ENCODE data around the gene ZBTB17. TPM values are rescaled to one million over a fixed set of nuclear protein-coding genes. Genes with fewer than 3 reads are reported as not detected.

Gene ZBTB17
- total RNA-seq (10 to 100 TPM; 14.5 to 29.2 (median 20.7) TPM), polyA plus RNA-seq (10 to 100 TPM; 26.5 to 28.2 TPM)
- long read RNA-seq, donor 1, transcript ZBTB17-202 (16 exons, 2,745 nt) = major isoform, 19 of 45 reads
- long read RNA-seq, donor 1, partial matches to known transcripts = 13 of 45 reads
- long read RNA-seq, donor 1, other reads (novel, unspliced or antisense) = 11 of 45 reads
- long read RNA-seq, donor 2, transcript ZBTB17-202 (16 exons, 2,745 nt) = major isoform, 77 of 112 reads
- long read RNA-seq, donor 2, transcript ZBTB17-201 (16 exons, 2,770 nt) = minor isoform, 5 of 112 reads
- long read RNA-seq, donor 2, partial matches to known transcripts = 11 of 112 reads
- long read RNA-seq, donor 2, other reads (novel, unspliced or antisense) = 19 of 112 reads
- long read RNA-seq, donor 3, transcript ZBTB17-202 (16 exons, 2,745 nt) = major isoform, 23 of 49 reads
- long read RNA-seq, donor 3, partial matches to known transcripts = 12 of 49 reads
- long read RNA-seq, donor 3, other reads (novel, unspliced or antisense) = 12 of 49 reads

- H3K36me3 ChIP-seq = peaks cover 0 to 24% (median 15%) of the 10 kb centered on the region in 9 donors
- intact Hi-C loops (cut with DNase I) = loop anchor here in 2 of 10 donors (5.0 to 10.0 kb wide), 2 partner anchors 141 to 174 kb away; no protein-coding TSS in a partner anchor
- DNase-seq (peak; percentile 93 to 97 (median 96)), ATAC-seq (peak; percentile 98 to 99 (median 99))
- no peaks in the 10 kb centered on the region for H3K27me3 ChIP-seq
- H3K4me1 ChIP-seq = peaks cover 0 to 29% (median 12%) of the 10 kb centered on the region in 12 donors
- peak in 1 of 2 donors; percentile 65 for TF ChIP-seq POLR2A (IDR thresholded peaks at IDR 0.05)
- TF ChIP-seq CTCF (IDR thresholded peaks at IDR 0.05) = peak in 1 of 12 donors; percentile 5
- peaks cover 0 to 4% (median 0%) of the 10 kb centered on the region in 12 donors for H3K9me3 ChIP-seq
- peak within 1 kb of the TSS; percentile 73 to 98 (median 79) for H3K4me3 ChIP-seq
- WGBS, 4 donors = 8 to 11% (median 9%) methylated on average over 36 to 47 of the region's 47 CpGs
- peak within 1 kb of the TSS in 11 of 12 donors; percentile 67 to 91 (median 82) for H3K27ac ChIP-seq
These were observed at the start of gene ZBTB17 for GRCh38 chr1:15975805-15976680. Gene ZBTB17, minus strand, starts transcription at chr1:15976101. Its CDS starts 27,606 bp downstream, at chr1:15948495.

- peaks cover 0 to 7% (median 0%) of the 10 kb centered on the region in 9 donors for H3K27me3 ChIP-seq
- H3K27ac ChIP-seq = no peak overlapping the region
- no peak overlapping the region for H3K4me3 ChIP-seq
- no peak for TF ChIP-seq POLR2A (IDR thresholded peaks at IDR 0.05)
- no peak for TF ChIP-seq CTCF (IDR thresholded peaks at IDR 0.05)
- no peak for ATAC-seq
- 42 to 73% (median 59%) methylated on average over 3 to 7 of the region's 7 CpGs for WGBS, 4 donors
- no peak for DNase-seq
- intact Hi-C loops (cut with DNase I) = no loop called here
- H3K36me3 ChIP-seq = no peaks in the 10 kb centered on the region
- no peaks in the 10 kb centered on the region for H3K9me3 ChIP-seq
- H3K4me1 ChIP-seq = peaks cover 0 to 44% (median 20%) of the 10 kb centered on the region in 12 donors
These were observed 47.3 kb upstream of the ZBTB17 start for GRCh38 chr1:16023050-16023653.

GRCh38 chr1:16022393-16022792 is 46.5 kb upstream of the ZBTB17 start:
- no peak for DNase-seq
- H3K4me1 ChIP-seq = peaks cover 0 to 52% (median 23%) of the 10 kb centered on the region in 12 donors

More at GRCh38 chr1:16022393-16022792, 46.5 kb upstream of the ZBTB17 start:
- peak overlapping the region in 3 of 12 donors; percentile 39 to 99 (median 98) for H3K27ac ChIP-seq
- no peak for TF ChIP-seq POLR2A (IDR thresholded peaks at IDR 0.05)
- no peak for TF ChIP-seq CTCF (IDR thresholded peaks at IDR 0.05)
- intact Hi-C loops (cut with DNase I) = no loop called here
- no peak overlapping the region for H3K4me3 ChIP-seq
- 62 to 80% (median 73%) methylated on average over 6 to 11 of the region's 11 CpGs for WGBS, 4 donors
- no peaks in the 10 kb centered on the region for H3K9me3 ChIP-seq
- no peak for ATAC-seq
- H3K36me3 ChIP-seq = no peaks in the 10 kb centered on the region
- peaks cover 0 to 7% (median 0%) of the 10 kb centered on the region in 9 donors for H3K27me3 ChIP-seq

All from heart left ventricle (tissue), 16 donors.